Measurements from ENCODE around the gene LOC101059915.
"Not testable (repeated sequence)": the region's sequence is repeated elsewhere in the genome, so short reads cannot be mapped to it uniquely, and the experiment has no call there.

LOC101059915 gene

DNA sequence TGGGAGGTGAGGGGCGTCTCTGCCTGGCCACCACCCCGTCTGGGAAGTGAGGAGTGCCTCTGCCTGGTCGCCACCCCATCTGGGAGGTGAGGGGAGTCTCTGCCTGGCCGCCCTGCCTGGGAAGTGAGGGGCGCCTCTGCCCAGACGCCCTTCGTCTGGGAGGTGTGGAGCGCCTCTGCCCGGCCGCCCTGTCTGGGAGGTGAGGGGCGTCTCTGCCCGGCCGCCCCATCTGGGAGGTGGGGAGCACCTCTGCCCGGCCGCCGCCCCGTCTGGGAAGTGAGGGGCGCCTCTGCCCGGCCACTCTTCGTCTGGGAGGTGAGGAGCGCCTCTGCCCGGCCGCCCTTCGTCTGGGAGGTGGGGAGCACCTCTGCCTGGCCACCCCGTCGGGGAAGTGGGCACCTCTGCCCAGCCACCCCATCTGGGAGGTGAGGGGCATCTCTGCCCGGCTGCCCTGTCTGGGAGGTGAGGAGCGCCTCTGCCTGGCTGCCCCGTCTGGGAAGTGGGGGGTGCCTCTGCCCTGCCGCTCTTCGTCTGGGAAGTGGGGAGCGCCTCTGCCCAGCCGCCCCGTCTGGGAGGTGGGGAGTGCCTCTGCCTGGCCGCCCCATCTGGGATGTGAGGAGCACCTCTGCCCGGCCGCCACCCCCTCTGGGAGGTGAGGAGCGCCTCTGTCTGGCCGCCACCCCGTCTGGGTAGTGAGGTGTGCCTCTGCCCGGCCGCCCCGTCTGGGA lies 8.9 kb downstream of the LOC101059915 start:
- H2AFZ ChIP-seq (ENCODE audit: low read length); POLR2A ChIA-PET; CTCF ChIA-PET (ENCODE audit: unreplicated experiment); H3K4me1 ChIP-seq (ENCODE audit: insufficient read depth, low read length, poor library complexity, severe bottlenecking); H3K79me2 ChIP-seq (ENCODE audit: insufficient read depth, low read depth, low read length); H3K4me3 ChIP-seq (ENCODE audit: low read depth, low read length, poor library complexity, severe bottlenecking); intact Hi-C loops (cut with micrococcal nuclease; ENCODE audit: unreplicated experiment); DNase-seq (ENCODE audit: low spot score); H3K36me3 ChIP-seq (ENCODE audit: insufficient read depth, low read length); H3K9me2 ChIP-seq (ENCODE audit: insufficient read depth, low read length); H3K9me3 ChIP-seq (ENCODE audit: low read length); BruUV-seq (replicated peaks); H3K4me2 ChIP-seq (ENCODE audit: low read length); H3K27ac ChIP-seq (ENCODE audit: low read depth, low read length, poor library complexity, severe bottlenecking); H4K20me1 ChIP-seq (ENCODE audit: insufficient read depth, low read length): not testable (repeated sequence)

DNA sequence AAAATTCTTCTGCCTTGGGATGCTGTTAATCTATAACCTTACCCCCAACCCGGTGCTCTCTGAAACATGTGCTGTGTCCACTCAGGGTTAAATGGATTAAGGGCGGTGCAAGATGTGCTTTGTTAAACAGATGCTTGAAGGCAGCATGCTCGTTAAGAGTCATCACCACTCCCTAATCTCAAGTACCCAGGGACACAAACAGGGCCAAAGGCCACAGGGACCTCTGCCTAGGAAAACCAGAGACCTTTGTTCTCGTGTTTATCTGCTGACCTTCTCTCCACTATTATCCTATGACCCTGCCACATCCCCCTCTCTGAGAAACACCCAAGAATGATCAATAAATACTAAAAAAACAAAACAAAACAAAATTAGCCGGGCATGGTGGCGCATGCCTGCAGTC lies 9.8 kb downstream of the LOC101059915 start:
- POLR2A ChIA-PET; H3K4me2 ChIP-seq (ENCODE audit: low read length); H2AFZ ChIP-seq (ENCODE audit: low read length); BruUV-seq (replicated peaks); CTCF ChIA-PET (ENCODE audit: unreplicated experiment); DNase-seq (ENCODE audit: low spot score); intact Hi-C loops (cut with micrococcal nuclease; ENCODE audit: unreplicated experiment); H3K36me3 ChIP-seq (ENCODE audit: insufficient read depth, low read length); H4K20me1 ChIP-seq (ENCODE audit: insufficient read depth, low read length); H3K9me3 ChIP-seq (ENCODE audit: low read length); H3K79me2 ChIP-seq (ENCODE audit: insufficient read depth, low read depth, low read length); H3K9me2 ChIP-seq (ENCODE audit: insufficient read depth, low read length); H3K27ac ChIP-seq (ENCODE audit: low read depth, low read length, poor library complexity, severe bottlenecking); H3K4me1 ChIP-seq (ENCODE audit: insufficient read depth, low read length, poor library complexity, severe bottlenecking); H3K4me3 ChIP-seq (ENCODE audit: low read depth, low read length, poor library complexity, severe bottlenecking): not testable (repeated sequence)

GRCh38 chrX:71679575-71680207 lies 12.3 kb downstream of the LOC101059915 start:
- Histone ChIP-seq H3K4me2 (ENCODE audit: low read length) (no peak overlapping the region), H3K4me1 (ENCODE audit: insufficient read depth, low read length, poor library complexity, severe bottlenecking) (no peaks in the 10 kb centered on the region), H3K4me3 (ENCODE audit: low read depth, low read length, poor library complexity, severe bottlenecking) (no peak overlapping the region), H4K20me1 (ENCODE audit: insufficient read depth, low read length) (no peaks in the 10 kb centered on the region), H3K79me2 (ENCODE audit: insufficient read depth, low read depth, low read length) (no peaks in the 10 kb centered on the region), H3K9me3 (ENCODE audit: low read length) (no peaks in the 10 kb centered on the region), H3K27ac (ENCODE audit: low read depth, low read length, poor library complexity, severe bottlenecking) (no peak overlapping the region), H3K36me3 (ENCODE audit: insufficient read depth, low read length) (no peaks in the 10 kb centered on the region), H3K9me2 (ENCODE audit: insufficient read depth, low read length) (no peaks in the 10 kb centered on the region), H2AFZ (ENCODE audit: low read length) (no peak overlapping the region)
- POLR2A ChIA-PET = no interaction called here
- BruUV-seq (replicated peaks) = no TSS peak
- TF ChIP-seq, protein P1, sequence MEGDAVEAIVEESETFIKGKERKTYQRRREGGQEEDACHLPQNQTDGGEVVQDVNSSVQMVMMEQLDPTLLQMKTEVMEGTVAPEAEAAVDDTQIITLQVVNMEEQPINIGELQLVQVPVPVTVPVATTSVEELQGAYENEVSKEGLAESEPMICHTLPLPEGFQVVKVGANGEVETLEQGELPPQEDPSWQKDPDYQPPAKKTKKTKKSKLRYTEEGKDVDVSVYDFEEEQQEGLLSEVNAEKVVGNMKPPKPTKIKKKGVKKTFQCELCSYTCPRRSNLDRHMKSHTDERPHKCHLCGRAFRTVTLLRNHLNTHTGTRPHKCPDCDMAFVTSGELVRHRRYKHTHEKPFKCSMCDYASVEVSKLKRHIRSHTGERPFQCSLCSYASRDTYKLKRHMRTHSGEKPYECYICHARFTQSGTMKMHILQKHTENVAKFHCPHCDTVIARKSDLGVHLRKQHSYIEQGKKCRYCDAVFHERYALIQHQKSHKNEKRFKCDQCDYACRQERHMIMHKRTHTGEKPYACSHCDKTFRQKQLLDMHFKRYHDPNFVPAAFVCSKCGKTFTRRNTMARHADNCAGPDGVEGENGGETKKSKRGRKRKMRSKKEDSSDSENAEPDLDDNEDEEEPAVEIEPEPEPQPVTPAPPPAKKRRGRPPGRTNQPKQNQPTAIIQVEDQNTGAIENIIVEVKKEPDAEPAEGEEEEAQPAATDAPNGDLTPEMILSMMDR (conservative IDR thresholded peaks at IDR 0.05; ENCODE audit: low read length) = no peak
- TF ChIP-seq EZH2phosphoT487 (IDR thresholded peaks at IDR 0.05; ENCODE audit: borderline replicate concordance, low read depth, low read length) = no peak
- intact Hi-C loops (cut with micrococcal nuclease; ENCODE audit: unreplicated experiment) = no loop called here
- CTCF ChIA-PET (ENCODE audit: unreplicated experiment) = no interaction called here
- no peak for DNase-seq (ENCODE audit: low spot score)

- H4K20me1 ChIP-seq (ENCODE audit: insufficient read depth, low read length); BruUV-seq (replicated peaks); H3K4me3 ChIP-seq (ENCODE audit: low read depth, low read length, poor library complexity, severe bottlenecking); H3K27ac ChIP-seq (ENCODE audit: low read depth, low read length, poor library complexity, severe bottlenecking); intact Hi-C loops (cut with micrococcal nuclease; ENCODE audit: unreplicated experiment); H3K36me3 ChIP-seq (ENCODE audit: insufficient read depth, low read length); H3K4me1 ChIP-seq (ENCODE audit: insufficient read depth, low read length, poor library complexity, severe bottlenecking); H3K9me2 ChIP-seq (ENCODE audit: insufficient read depth, low read length); POLR2A ChIA-PET; CTCF ChIA-PET (ENCODE audit: unreplicated experiment); H3K4me2 ChIP-seq (ENCODE audit: low read length); H3K79me2 ChIP-seq (ENCODE audit: insufficient read depth, low read depth, low read length); H2AFZ ChIP-seq (ENCODE audit: low read length); DNase-seq (ENCODE audit: low spot score); H3K9me3 ChIP-seq (ENCODE audit: low read length): not testable (repeated sequence)
Measured at GRCh38 chrX:71696641-71697465, 29.5 kb downstream of the LOC101059915 start.

DNA sequence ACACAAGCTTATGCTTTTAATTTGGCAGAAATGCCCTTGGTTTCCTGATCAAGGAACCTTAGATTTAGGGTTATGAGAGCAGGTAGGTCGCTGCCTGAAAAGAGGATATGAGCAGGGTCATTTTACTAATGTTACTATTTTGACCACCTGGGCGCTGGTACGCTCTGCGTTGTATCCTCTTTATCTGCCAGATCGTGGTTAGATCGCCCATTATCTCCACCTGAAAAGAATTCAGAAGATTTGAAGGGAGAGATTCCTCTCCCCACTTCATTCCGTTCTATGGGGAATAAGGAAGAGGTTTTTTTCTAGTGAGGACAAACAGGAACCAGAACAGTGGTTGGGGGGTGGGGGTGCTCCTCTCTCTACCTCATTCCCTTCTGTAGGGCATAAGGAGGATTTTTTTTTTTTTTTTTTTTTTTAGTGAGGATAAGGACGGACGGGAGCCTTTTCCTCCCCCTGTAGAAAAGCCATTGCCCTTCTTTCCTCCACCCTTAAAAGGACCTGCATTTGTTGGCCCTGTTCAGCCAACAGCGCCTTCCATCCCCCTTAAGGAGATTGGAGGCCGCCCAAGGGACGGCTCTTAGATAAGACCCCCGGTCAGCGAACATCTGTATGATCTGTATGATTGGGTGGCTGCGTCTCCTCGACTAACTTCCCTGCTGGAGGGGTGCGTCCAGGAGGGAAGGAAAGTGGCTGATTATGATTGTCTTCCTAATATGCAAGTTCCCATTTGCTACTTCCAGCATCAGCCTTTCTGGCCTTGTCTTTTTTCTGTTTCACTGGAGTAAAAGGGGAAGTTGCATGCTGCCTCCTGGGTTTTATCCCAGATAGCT lies 30.3 kb downstream of the LOC101059915 start:
- H3K79me2 ChIP-seq (ENCODE audit: insufficient read depth, low read depth, low read length); H3K27ac ChIP-seq (ENCODE audit: low read depth, low read length, poor library complexity, severe bottlenecking); BruUV-seq (replicated peaks); POLR2A ChIA-PET; H4K20me1 ChIP-seq (ENCODE audit: insufficient read depth, low read length); H3K4me3 ChIP-seq (ENCODE audit: low read depth, low read length, poor library complexity, severe bottlenecking); H3K4me1 ChIP-seq (ENCODE audit: insufficient read depth, low read length, poor library complexity, severe bottlenecking); CTCF ChIA-PET (ENCODE audit: unreplicated experiment); H3K9me2 ChIP-seq (ENCODE audit: insufficient read depth, low read length); H3K36me3 ChIP-seq (ENCODE audit: insufficient read depth, low read length); H2AFZ ChIP-seq (ENCODE audit: low read length); DNase-seq (ENCODE audit: low spot score); H3K4me2 ChIP-seq (ENCODE audit: low read length); H3K9me3 ChIP-seq (ENCODE audit: low read length); intact Hi-C loops (cut with micrococcal nuclease; ENCODE audit: unreplicated experiment): not testable (repeated sequence)

Data from OCI-LY7 (cell line).